GM12878 (cell line): ENCODE data around the gene ELP4. TPM values are rescaled to one million over a fixed set of nuclear protein-coding genes. Genes with fewer than 3 reads are reported as not detected.

Experiments
- ATAC-seq: fragments of 200-7000 bp; cut with Tn5 transposase; 3 replicates; pipeline ENCODE4 v1.9.1; 2020; ENCODE audit warnings: mild to moderate bottlenecking, moderate library complexity
- BruUV-seq: library from RNA; stranded (reverse); fragments of 400-500 nt; replicated peaks from 2 replicates; lab custom pipeline; 2021; lab: Mats Ljungman, UMichigan
- CTCF ChIA-PET: fragments of 300-600 bp; sonication (Branson Sonifier 250); formaldehyde crosslinking; extraction: SDS; loops from one replicate; lab custom pipeline; 2021; ENCODE audit warnings: inconsistent platforms; lab: Yijun Ruan, JAX
- POLR2A ChIA-PET: fragments of 350-600 bp; formaldehyde crosslinking; extraction: SDS; loops from one replicate; lab custom pipeline; 2021; ENCODE audit warnings: inconsistent platforms; lab: Charles Lee
- RAD21 ChIA-PET: fragments of 300-600 bp; sonication (Branson Sonifier 250); formaldehyde crosslinking; loops from one replicate; lab custom pipeline; 2023; ENCODE audit warnings: antibody characterized with exemption; ENCODE audit not compliant: unreplicated experiment; lab: Charles Lee
- SMC1A ChIA-PET: fragments of 300-600 bp; sonication (Branson Sonifier 250); formaldehyde crosslinking; loops from one replicate; lab custom pipeline; 2023; ENCODE audit not compliant: unreplicated experiment, uncharacterized antibody; lab: Charles Lee
- DNase-seq: peaks from one replicate; pipeline ENCODE4 v3.0.0-alpha.2; 2011; ENCODE audit warnings: low read depth, low spot score
- FAIRE-seq: peaks from 3 replicates; lab custom pipeline; 2011; peaks lifted over from hg19 to GRCh38; lab: Jason Lieb, UNC
- H2AFZ ChIP-seq: 2 replicates; pipeline ENCODE4 v1.6.0; 2011; ENCODE audit warnings: low read depth, low read length, control low read depth; ENCODE audit not compliant: control insufficient read depth
- H3K27ac ChIP-seq: 2 replicates; pipeline ENCODE4 v1.5.1; 2011; ENCODE audit warnings: control low read depth; ENCODE audit not compliant: control insufficient read depth, insufficient read depth
- H3K27me3 ChIP-seq, 2 experiments: replicated peaks in 1 of 2; 2 replicates each; pipeline versions ENCODE4 v1.6.0 to v1.6.1; 2011; ENCODE audit warnings: low read length in 1 of 2; ENCODE audit not compliant: control insufficient read depth in 2 of 2, insufficient read depth in 2 of 2
- H3K36me3 ChIP-seq, 2 experiments: 2 replicates each; pipeline ENCODE4 v1.5.1; 2011; ENCODE audit warnings: low read length in 1 of 2; ENCODE audit not compliant: control insufficient read depth in 2 of 2, insufficient read depth in 2 of 2
- H3K4me1 ChIP-seq: 2 replicates; pipeline ENCODE4 v1.6.1; 2011; ENCODE audit warnings: mild to moderate bottlenecking, low read length, moderate library complexity, mixed read lengths; ENCODE audit not compliant: control insufficient read depth, insufficient read depth
- H3K4me2 ChIP-seq: 2 replicates; pipeline ENCODE4 v1.6.0; 2011; ENCODE audit warnings: control low read depth; ENCODE audit not compliant: control insufficient read depth, insufficient read depth
- H3K4me3 ChIP-seq: fragments of 200-600 bp; sonication (generic); 2 replicates; pipeline ENCODE4 v1.5.1; 2016
- H3K79me2 ChIP-seq: 2 replicates; pipeline ENCODE4 v1.6.0; 2011; ENCODE audit warnings: low read length; ENCODE audit not compliant: control insufficient read depth, insufficient read depth
- H3K9ac ChIP-seq: 2 replicates; pipeline ENCODE4 v1.8.0; 2011; ENCODE audit warnings: low read length, control low read depth, mixed read lengths; ENCODE audit not compliant: control insufficient read depth, insufficient read depth
- H3K9me3 ChIP-seq: replicated peaks from 3 replicates; pipeline ENCODE4 v1.5.1; 2011; ENCODE audit warnings: mild to moderate bottlenecking, low read length; ENCODE audit not compliant: control insufficient read depth, insufficient read depth
- H4K20me1 ChIP-seq: 2 replicates; pipeline ENCODE4 v1.6.0; 2011; ENCODE audit not compliant: control insufficient read depth, insufficient read depth
- ATF3 ChIP-seq: IDR thresholded peaks from 2 replicates; pipeline ENCODE4 v1.6.1; 2011; ENCODE audit warnings: low read depth, mild to moderate bottlenecking, low read length, moderate library complexity, borderline replicate concordance; ENCODE audit errors: extremely low read depth
- BMI1 ChIP-seq: fragments of 450-650 bp; IDR thresholded peaks from 2 replicates; pipeline ENCODE4 v1.6.1; 2016; ENCODE audit warnings: mild to moderate bottlenecking, moderate library complexity, borderline replicate concordance
- CEBPB ChIP-seq, 2 experiments: fragments of 150-350 bp in 1 of 2; IDR thresholded peaks; 2 replicates each; pipeline ENCODE4 v1.6.1; 2012 to 2014; ENCODE audit warnings: low read depth in 2 of 2, low read length in 2 of 2, borderline replicate concordance in 1 of 2, inconsistent platforms in 1 of 2
- CTCF ChIP-seq, 3 experiments: IDR thresholded peaks in 2 of 3; conservative IDR thresholded peaks in 1 of 3; 2 replicates each; pipeline ENCODE4 v1.5.1; 2011; ENCODE audit warnings: low read depth in 3 of 3, low read length in 3 of 3, mild to moderate bottlenecking in 3 of 3, control low read depth in 2 of 3, moderate library complexity in 2 of 3, inconsistent platforms in 1 of 3, mixed read lengths in 1 of 3; ENCODE audit not compliant: control insufficient read depth in 2 of 3, insufficient read depth in 1 of 3; ENCODE audit errors: extremely low read depth in 1 of 3
- FOXK2 ChIP-seq: fragments of 450-650 bp; IDR thresholded peaks from 2 replicates; pipeline ENCODE4 v1.6.1; 2017; ENCODE audit warnings: mild to moderate bottlenecking, moderate library complexity
- MTA2 ChIP-seq: fragments of 450-650 bp; IDR thresholded peaks from 2 replicates; pipeline ENCODE4 v1.6.1; 2016; ENCODE audit warnings: low read depth, mild to moderate bottlenecking, moderate library complexity
- NR2F1 ChIP-seq: fragments of 450-650 bp; conservative IDR thresholded peaks from 2 replicates; pipeline ENCODE4 v1.6.1; 2017; ENCODE audit warnings: mild to moderate bottlenecking
- NRF1 ChIP-seq: conservative IDR thresholded peaks from 2 replicates; pipeline ENCODE4 v1.6.1; 2011; ENCODE audit warnings: mild to moderate bottlenecking, low read depth, low read length, improper control_type of control experiment
- RELA ChIP-seq: fragments of 450-650 bp; IDR thresholded peaks from 2 replicates; pipeline ENCODE4 v1.8.0; 2014; ENCODE audit warnings: borderline replicate concordance; ENCODE audit not compliant: partially characterized antibody
- SMAD5 ChIP-seq: IDR thresholded peaks from 2 replicates; pipeline ENCODE4 v1.6.1; 2016; ENCODE audit warnings: antibody characterized with exemption, low read depth
- SMC3 ChIP-seq: IDR thresholded peaks from 2 replicates; pipeline ENCODE4 v1.6.1; 2011; ENCODE audit warnings: low read length, improper control_type of control experiment, borderline replicate concordance
- YBX1 ChIP-seq: fragments of 450-650 bp; IDR thresholded peaks from 2 replicates; pipeline ENCODE4 v1.6.1; 2016; ENCODE audit warnings: antibody characterized with exemption
- ZNF24 ChIP-seq: fragments of 450-650 bp; IDR thresholded peaks from 2 replicates; pipeline ENCODE4 v1.6.1; 2017; ENCODE audit warnings: antibody characterized with exemption, mild to moderate bottlenecking
- ZNF592 ChIP-seq: fragments of 450-650 bp; IDR thresholded peaks from 2 replicates; pipeline ENCODE4 v1.6.1; 2017; ENCODE audit warnings: mild to moderate bottlenecking, moderate library complexity
- WGBS: methylation state at CpG from one replicate; pipeline ENCODE4 v1.1.6; 2016; ENCODE audit warnings: low lambda C conversion rate; ENCODE audit not compliant: insufficient replicate concordance, insufficient coverage; ENCODE audit errors: missing lambda C conversion rate; 5-methylcytosine and 5-hydroxymethylcytosine counted together
- in situ Hi-C: fragments of 300-500 bp; cut with MboI; formaldehyde crosslinking; loops from 9 replicates; pipeline ENCODE4 v1.14.3; 2018; ENCODE audit warnings: mixed read lengths
- intact Hi-C: fragments of 100-400 bp; cut with micrococcal nuclease; formaldehyde crosslinking; loops from one replicate; pipeline ENCODE4 v1.14.2; 2022; ENCODE audit not compliant: unreplicated experiment
- polyA plus RNA-seq, 11 experiments: library from polyadenylated mRNA; depleted of rRNA in 4 of 11; unstranded in 6 of 11; stranded (reverse) in 5 of 11; fragments of >200 nt; fragmentation: Nextera tagmentation in 4 of 11; fragmentation: Illumina TruSeq in 1 of 11; extraction: Ambion mirVana in 4 of 11; extraction: Trizol in 1 of 11; gene quantifications; 1 replicate in 1 of 11; 2 replicates in 10 of 11; pipeline versions ENCODE4 v1.2.1 to v1.2.3, GENCODE V29; 2011 to 2016; ENCODE audit warnings: inconsistent platforms in 2 of 11, missing spikeins in 2 of 11, low read depth in 1 of 11
- total RNA-seq, 4 experiments: library from RNA; depleted of rRNA in 3 of 4; stranded (reverse); fragments of >200 nt in 3 of 4; fragmentation: Illumina TruSeq in 1 of 4; extraction: Trizol in 1 of 4; gene quantifications; 2 replicates each; pipeline versions ENCODE4 v1.2.1 to v1.2.3, GENCODE V29; 2013 to 2021
- TF ChIP-seq, protein P1 (sequence below): fragments of 450-650 bp; IDR thresholded peaks from 2 replicates; pipeline ENCODE4 v1.6.1; 2017; ENCODE audit warnings: mild to moderate bottlenecking, low read depth, inconsistent platforms; ENCODE audit not compliant: poor library complexity, severe bottlenecking
- TF ChIP-seq, protein P2 (sequence below): fragments of 450-650 bp; IDR thresholded peaks from 2 replicates; pipeline ENCODE4 v1.6.1; 2014; ENCODE audit warnings: mild to moderate bottlenecking

ELP4 gene
- total and polyA plus RNA-seq, 10 of the 15 experiments (the other 5 are each of a cell fraction or from before 2014, with no cell fraction given): 17.7 to 36.1 (median 27.0) TPM

GRCh38 chr11:31535479-31535878 is 25.9 kb downstream of the ELP4 start:
- intact Hi-C loops: no loop called here
- ChIA-PET SMC1A (no interaction called here), RAD21 (no interaction called here), POLR2A (no interaction called here), CTCF (no interaction called here)
- Histone ChIP-seq H3K9ac (no peak overlapping the region), H3K27me3 (no peaks in the 10 kb centered on the region), H4K20me1 (no peaks in the 10 kb centered on the region), H3K79me2 (no peaks in the 10 kb centered on the region), H3K4me2 (no peak overlapping the region), H3K4me1 (no peaks in the 10 kb centered on the region), H3K9me3 (no peaks in the 10 kb centered on the region; the same call in 2 of the 3 replicates), H2AFZ (no peak overlapping the region), H3K36me3 (no peaks in the 10 kb centered on the region), H3K27ac (no peak overlapping the region), H3K4me3 (no peak overlapping the region)
- 74% methylated on average over 4 of the region's 4 CpGs for WGBS
- in situ Hi-C loops: no loop called here
- DNase-seq (no peak), ATAC-seq (no peak), FAIRE-seq (no peak)
- no TSS peak for BruUV-seq
- TF ChIP-seq, protein P1, sequence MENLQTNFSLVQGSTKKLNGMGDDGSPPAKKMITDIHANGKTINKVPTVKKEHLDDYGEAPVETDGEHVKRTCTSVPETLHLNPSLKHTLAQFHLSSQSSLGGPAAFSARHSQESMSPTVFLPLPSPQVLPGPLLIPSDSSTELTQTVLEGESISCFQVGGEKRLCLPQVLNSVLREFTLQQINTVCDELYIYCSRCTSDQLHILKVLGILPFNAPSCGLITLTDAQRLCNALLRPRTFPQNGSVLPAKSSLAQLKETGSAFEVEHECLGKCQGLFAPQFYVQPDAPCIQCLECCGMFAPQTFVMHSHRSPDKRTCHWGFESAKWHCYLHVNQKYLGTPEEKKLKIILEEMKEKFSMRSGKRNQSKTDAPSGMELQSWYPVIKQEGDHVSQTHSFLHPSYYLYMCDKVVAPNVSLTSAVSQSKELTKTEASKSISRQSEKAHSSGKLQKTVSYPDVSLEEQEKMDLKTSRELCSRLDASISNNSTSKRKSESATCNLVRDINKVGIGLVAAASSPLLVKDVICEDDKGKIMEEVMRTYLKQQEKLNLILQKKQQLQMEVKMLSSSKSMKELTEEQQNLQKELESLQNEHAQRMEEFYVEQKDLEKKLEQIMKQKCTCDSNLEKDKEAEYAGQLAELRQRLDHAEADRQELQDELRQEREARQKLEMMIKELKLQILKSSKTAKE: no peak
- no peak for TF ChIP-seq ZNF24
- no peak for TF ChIP-seq CEBPB (IDR thresholded peaks at IDR 0.05; ENCODE audit: borderline replicate concordance in 1 of 2, low read depth in 2 of 2, low read length in 2 of 2)
- no peak for TF ChIP-seq ZNF592
- no peak for TF ChIP-seq YBX1
- TF ChIP-seq ATF3: no peak
- no peak for TF ChIP-seq MTA2
- TF ChIP-seq FOXK2: no peak
- no peak for TF ChIP-seq SMC3
- no peak for TF ChIP-seq SMAD5
- TF ChIP-seq NRF1: no peak
- TF ChIP-seq NR2F1: no peak
- no peak for TF ChIP-seq BMI1
- TF ChIP-seq, protein P2, sequence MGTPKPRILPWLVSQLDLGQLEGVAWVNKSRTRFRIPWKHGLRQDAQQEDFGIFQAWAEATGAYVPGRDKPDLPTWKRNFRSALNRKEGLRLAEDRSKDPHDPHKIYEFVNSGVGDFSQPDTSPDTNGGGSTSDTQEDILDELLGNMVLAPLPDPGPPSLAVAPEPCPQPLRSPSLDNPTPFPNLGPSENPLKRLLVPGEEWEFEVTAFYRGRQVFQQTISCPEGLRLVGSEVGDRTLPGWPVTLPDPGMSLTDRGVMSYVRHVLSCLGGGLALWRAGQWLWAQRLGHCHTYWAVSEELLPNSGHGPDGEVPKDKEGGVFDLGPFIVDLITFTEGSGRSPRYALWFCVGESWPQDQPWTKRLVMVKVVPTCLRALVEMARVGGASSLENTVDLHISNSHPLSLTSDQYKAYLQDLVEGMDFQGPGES: no peak
- no peak for TF ChIP-seq RELA
- TF ChIP-seq CTCF (IDR thresholded peaks at IDR 0.05 in 2 of 3, conservative IDR thresholded peaks at IDR 0.05 in 1 of 3; ENCODE audit: control insufficient read depth in 2 of 3, extremely low read depth in 1 of 3, insufficient read depth in 1 of 3, low read depth in 3 of 3, low read length in 3 of 3): no peak
